K562 (cell line): ENCODE results near the gene TMEM156. TPM values are rescaled to one million over a fixed set of nuclear protein-coding genes. Genes with fewer than 3 reads are reported as not detected.

Experiments used
- ATAC-seq: fragments of 200-7000 bp; cut with Tn5 transposase; 3 replicates; pipeline ENCODE4 v1.9.1; 2020; ENCODE audit warnings: moderate library complexity
- BruUV-seq: library from RNA; stranded (reverse); fragments of 400-500 nt; replicated peaks from 2 replicates; lab custom pipeline; 2021; lab: Mats Ljungman, UMichigan
- CTCF ChIA-PET: fragments of 300-600 bp; formaldehyde crosslinking; extraction: SDS; loops from one replicate; lab custom pipeline; 2021; ENCODE audit warnings: low intra/inter-chr PET ratio; lab: Yijun Ruan, JAX
- POLR2A ChIA-PET: fragments of 300-600, 350-650 bp; sonication (Branson Sonifier 250); formaldehyde crosslinking; extraction: SDS; loops from one replicate; lab custom pipeline; 2021; ENCODE audit warnings: antibody characterized with exemption, inconsistent platforms; lab: Yijun Ruan, JAX
- DNase-seq, 4 experiments: peaks; one replicate each; pipeline versions ENCODE4 v3.0.0 to v3.0.0-alpha.2; 2011 to 2018; ENCODE audit warnings: low spot score in 3 of 4, mixed read lengths in 3 of 4; ENCODE audit errors: extremely low read depth in 1 of 4
- FAIRE-seq: peaks from 2 replicates; lab custom pipeline; 2011; peaks lifted over from hg19 to GRCh38; lab: Jason Lieb, UNC
- H2AFZ ChIP-seq: 2 replicates; pipeline ENCODE4 v1.6.0; 2011; ENCODE audit warnings: low read depth, low read length, control low read depth, inconsistent platforms
- H3K27ac ChIP-seq: fragments of 200-600 bp; 3 replicates; pipeline ENCODE4 v1.8.0; 2011; ENCODE audit warnings: low read depth, mild to moderate bottlenecking, control low read depth, inconsistent platforms, low read length, moderate library complexity, mixed read lengths; ENCODE audit errors: extremely low read depth
- H3K27me3 ChIP-seq, 2 experiments: fragments of 300-600 bp in 1 of 2; 2 replicates in 1 of 2; 3 replicates in 1 of 2; pipeline versions ENCODE4 v1.6.0 to v1.8.0; 2011; ENCODE audit warnings: inconsistent platforms in 2 of 2, low read length in 2 of 2, mild to moderate bottlenecking in 1 of 2, mixed read lengths in 1 of 2, moderate library complexity in 1 of 2; ENCODE audit not compliant: control insufficient read depth in 2 of 2, insufficient read depth in 2 of 2
- H3K36me3 ChIP-seq: fragments of 300-600 bp; 3 replicates; pipeline ENCODE4 v1.8.0; 2011; ENCODE audit warnings: mild to moderate bottlenecking, low read length, inconsistent platforms; ENCODE audit not compliant: control insufficient read depth, insufficient read depth
- H3K4me1 ChIP-seq, 2 experiments: fragments of 200-600 bp in 1 of 2; replicated peaks in 1 of 2; 2 replicates in 1 of 2; 3 replicates in 1 of 2; pipeline versions ENCODE4 v1.5.1 to v1.8.0; 2011; ENCODE audit warnings: inconsistent platforms in 2 of 2, low read length in 2 of 2, mild to moderate bottlenecking in 1 of 2, mixed read lengths in 1 of 2, moderate library complexity in 1 of 2; ENCODE audit not compliant: control insufficient read depth in 2 of 2, insufficient read depth in 2 of 2
- H3K4me2 ChIP-seq: 2 replicates; pipeline ENCODE4 v1.6.1; 2011; ENCODE audit warnings: low read length, control low read depth, inconsistent platforms, mixed read lengths; ENCODE audit not compliant: insufficient read depth
- H3K4me3 ChIP-seq: fragments of 200-600 bp; sonication (generic), shearing (Covaris generic); 2 replicates; pipeline ENCODE4 v1.5.1; 2016; ENCODE audit warnings: control low read depth, inconsistent platforms
- H3K79me2 ChIP-seq: fragments of 200-600 bp; 3 replicates; pipeline ENCODE4 v1.8.0; 2011; ENCODE audit warnings: low read length, inconsistent platforms; ENCODE audit not compliant: control insufficient read depth, insufficient read depth
- H3K9ac ChIP-seq, 2 experiments: 2 replicates each; pipeline versions ENCODE4 v1.6.0 to v1.6.1; 2011; ENCODE audit warnings: low read depth in 2 of 2, low read length in 2 of 2, control low read depth in 1 of 2, inconsistent platforms in 1 of 2, mild to moderate bottlenecking in 1 of 2, mixed read lengths in 1 of 2; ENCODE audit not compliant: insufficient read depth in 1 of 2
- H3K9me1 ChIP-seq: one replicate; pipeline ENCODE4 v1.6.0; 2011; ENCODE audit warnings: inconsistent platforms, mild to moderate bottlenecking, low read length, moderate library complexity; ENCODE audit not compliant: control insufficient read depth, insufficient read depth
- H3K9me3 ChIP-seq: replicated peaks from 2 replicates; pipeline ENCODE4 v1.5.1; 2011; ENCODE audit warnings: low read depth, low read length, inconsistent platforms; ENCODE audit not compliant: control insufficient read depth, insufficient read depth
- H4K20me1 ChIP-seq: replicated peaks from 2 replicates; pipeline ENCODE4 v1.6.1; 2011; ENCODE audit warnings: low read length, inconsistent platforms, mixed read lengths; ENCODE audit not compliant: control insufficient read depth, insufficient read depth
- ELF1 ChIP-seq: fragments of 200-800 bp; sonication (Bioruptor generic); IDR thresholded peaks from 2 replicates; pipeline ENCODE4 v1.6.1; 2016; ENCODE audit warnings: missing genetic modification characterization, missing compliant biosample characterization
- PBX2 ChIP-seq, 2 experiments: IDR thresholded peaks in 1 of 2; conservative IDR thresholded peaks in 1 of 2; 2 replicates each; pipeline ENCODE4 v1.6.1; 2016; ENCODE audit warnings: low read depth in 2 of 2, mild to moderate bottlenecking in 1 of 2, missing compliant biosample characterization in 1 of 2, missing genetic modification characterization in 1 of 2, moderate library complexity in 1 of 2
- WGBS: fragments of 100-300 bp; shearing (Covaris generic); methylation state at CpG from one replicate; pipeline ENCODE4 v1.1.6; 2016; ENCODE audit warnings: low coverage, mixed read lengths; ENCODE audit not compliant: insufficient coverage; ENCODE audit errors: missing lambda C conversion rate; 5-methylcytosine and 5-hydroxymethylcytosine counted together
- in situ Hi-C: fragments of 300-500 bp; cut with MboI; formaldehyde crosslinking; loops from 4 replicates; pipeline ENCODE4 v1.15.0; 2018; ENCODE audit warnings: inconsistent platforms, mixed read lengths
- intact Hi-C: fragments of 100-400 bp; cut with micrococcal nuclease; formaldehyde crosslinking; loops from 2 replicates; pipeline ENCODE4 v1.14.2; 2022
- polyA plus RNA-seq, 8 experiments: library from polyadenylated mRNA; depleted of rRNA in 4 of 8; stranded (reverse) in 5 of 8; unstranded in 3 of 8; fragments of >200 nt; fragmentation: Nextera tagmentation in 2 of 8; fragmentation: Illumina TruSeq in 1 of 8; extraction: Ambion mirVana in 2 of 8; extraction: Trizol in 1 of 8; gene quantifications; 2 replicates each; pipeline versions ENCODE4 v1.2.1 to v1.2.3, GENCODE V29; 2011 to 2014; ENCODE audit warnings: inconsistent platforms in 1 of 8, missing spikeins in 1 of 8
- total RNA-seq, 7 experiments: library from RNA; depleted of rRNA in 6 of 7; stranded (reverse); fragments of >200 nt in 6 of 7; fragmentation: Illumina TruSeq in 2 of 7; extraction: Trizol in 2 of 7; gene quantifications; 2 replicates each; pipeline versions ENCODE4 v1.2.1 to v1.2.3, GENCODE V29; 2011 to 2021; ENCODE audit warnings: low replicate concordance in 1 of 7

TMEM156 gene
- total and polyA plus RNA-seq, 9 of the 15 experiments (the other 6 are each of a cell fraction or from before 2014, with no cell fraction given): 3.5 to 9.6 (median 6.4) TPM

- intact Hi-C loops: no loop called here
- POLR2A ChIA-PET: interaction anchor here (0.9 to 2.5 kb wide), 3 partner anchors 8 to 14 kb away, joined by 3 to 8 read pairs (median 3); no protein-coding TSS in a partner anchor
- no peak for ATAC-seq
Measured at GRCh38 chr4:38950159-38950558, 82.0 kb downstream of the TMEM156 start.

More at GRCh38 chr4:38950159-38950558, 82.0 kb downstream of the TMEM156 start:
- no peaks in the 10 kb centered on the region for H3K4me1 ChIP-seq
- H3K4me3 ChIP-seq: no peak overlapping the region
- no peaks in the 10 kb centered on the region for H4K20me1 ChIP-seq
- CTCF ChIA-PET: interaction anchor here (0.6 kb wide), 1 partner anchor 144 kb away, joined by 3 read pairs; no protein-coding TSS in a partner anchor
- H3K9me3 ChIP-seq: no peaks in the 10 kb centered on the region
- no peak for TF ChIP-seq ELF1 (tag)
- no peak for TF ChIP-seq PBX2 (CRISPR knock-in tag; IDR thresholded peaks at IDR 0.05; ENCODE audit: low read depth)
- TF ChIP-seq PBX2 (tag; conservative IDR thresholded peaks at IDR 0.05; ENCODE audit: low read depth): 0 out of 2 replicates have a peak, but pooled peaks have one; percentile 24
- no peak overlapping the region for H3K27ac ChIP-seq
- WGBS: 0% methylated on average over 1 of the region's 2 CpGs
- no peak for DNase-seq
- H3K9ac ChIP-seq: no peak overlapping the region
- no TSS peak for BruUV-seq
- no peak for FAIRE-seq
- no peaks in the 10 kb centered on the region for H3K9me1 ChIP-seq
- in situ Hi-C loops: loop anchor here (10.0 kb wide), 1 partner anchor 685 kb away; the partner anchor contains the start of gene SMIM14
- no peaks in the 10 kb centered on the region for H3K79me2 ChIP-seq
- H3K36me3 ChIP-seq: no peaks in the 10 kb centered on the region
- H2AFZ ChIP-seq: no peak overlapping the region
- no peak overlapping the region for H3K4me2 ChIP-seq
- peaks cover 16 to 18% of the 10 kb centered on the region in 2 experiments; a peak in 3 of 5 replicates for H3K27me3 ChIP-seq
